ENCODE results near the gene CAMK2D. TPM values are rescaled to one million over a fixed set of nuclear protein-coding genes. Genes with fewer than 3 reads are reported as not detected.

CAMK2D gene
- polyA plus RNA-seq, 2 of the 4 experiments (the other 2 are of a cell fraction): 19.1 to 59.9 TPM

GRCh38 chr4:113689394-113689793 lies 72.1 kb downstream of the CAMK2D start:
- POLR2A ChIA-PET: no interaction called here
- WGBS (ENCODE audit: missing lambda C conversion rate): 56% methylated on average over 1 of the region's 1 CpG
- Histone ChIP-seq H3K4me1 (peaks cover 44% of the 10 kb centered on the region), H3K4me2 (no peak overlapping the region), H3K4me3 (no peak overlapping the region), H3K27ac (no peak overlapping the region), H3K9me3 (no peaks in the 10 kb centered on the region)
- FAIRE-seq (no peak), ATAC-seq (no peak), DNase-seq (ENCODE audit: low read depth in 1 of 2, low spot score in 1 of 2) (no peak)
- CTCF ChIA-PET: interaction anchor here (1.5 kb wide), 1 partner anchor 12 kb away, joined by 3 read pairs; no protein-coding TSS in a partner anchor
- TF ChIP-seq CBX2 (IDR thresholded peaks at IDR 0.05; ENCODE audit: borderline replicate concordance, low read depth) (no peak), BHLHE40 (IDR thresholded peaks at IDR 0.05; ENCODE audit: low read depth, low read length) (no peak), MAZ (IDR thresholded peaks at IDR 0.05; ENCODE audit: borderline replicate concordance, low read depth, low read length) (no peak), ELK1 (IDR thresholded peaks at IDR 0.05; ENCODE audit: low read depth, low read length) (no peak), HOXA7 (CRISPR knock-in tag; IDR thresholded peaks at IDR 0.05) (no peak), SMC3 (IDR thresholded peaks at IDR 0.05) (no peak), NR3C1 (IDR thresholded peaks at IDR 0.05) (no peak), HMGXB4 (CRISPR knock-in tag; IDR thresholded peaks at IDR 0.05; ENCODE audit: borderline replicate concordance) (no peak), HDAC2 (IDR thresholded peaks at IDR 0.05) (no peak), MAFK (IDR thresholded peaks at IDR 0.05; ENCODE audit: partially characterized antibody) (no peak), CBX8 (IDR thresholded peaks at IDR 0.05) (no peak), FOXS1 (CRISPR knock-in tag; IDR thresholded peaks at IDR 0.05) (no peak), FOSL2 (IDR thresholded peaks at IDR 0.05) (no peak), FOSL2 (CRISPR knock-in tag; IDR thresholded peaks at IDR 0.05) (no peak), ATOH8 (CRISPR knock-in tag; IDR thresholded peaks at IDR 0.05; ENCODE audit: low read depth) (no peak), FOSB (CRISPR knock-in tag; IDR thresholded peaks at IDR 0.05) (no peak), HOXB5 (CRISPR knock-in tag; IDR thresholded peaks at IDR 0.05) (no peak), PBX3 (IDR thresholded peaks at IDR 0.05) (no peak), NPAS2 (CRISPR knock-in tag; IDR thresholded peaks at IDR 0.05; ENCODE audit: borderline replicate concordance) (no peak), ZSCAN20 (CRISPR knock-in tag; IDR thresholded peaks at IDR 0.05) (no peak), BCL3 (IDR thresholded peaks at IDR 0.05) (no peak)

- DNase-seq (ENCODE audit: low read depth in 1 of 2, low spot score in 1 of 2) (no peak), FAIRE-seq (no peak), ATAC-seq (no peak)
- Histone ChIP-seq H3K4me1 (peaks cover 48% of the 10 kb centered on the region), H3K4me2 (peak overlapping the region; percentile 7), H3K27ac (peak overlapping the region in 1 of 2 experiments; percentile 42; a peak in 1 of 6 replicates), H3K4me3 (no peak overlapping the region), H3K9me3 (no peaks in the 10 kb centered on the region)
- ChIA-PET CTCF (no interaction called here), POLR2A (no interaction called here)
- WGBS (ENCODE audit: missing lambda C conversion rate): 51% methylated on average over 4 of the region's 4 CpGs
- TF ChIP-seq MYC (IDR thresholded peaks at IDR 0.05; ENCODE audit: borderline replicate concordance, low read length): no peak
- no peak for TF ChIP-seq ELK1 (IDR thresholded peaks at IDR 0.05; ENCODE audit: low read depth, low read length)
- TF ChIP-seq RARB (CRISPR knock-in tag; IDR thresholded peaks at IDR 0.05): no peak
- no peak for TF ChIP-seq CBX2 (IDR thresholded peaks at IDR 0.05; ENCODE audit: borderline replicate concordance, low read depth)
- no peak for TF ChIP-seq JUNB (IDR thresholded peaks at IDR 0.05)
- no peak for TF ChIP-seq ZC3H11A (IDR thresholded peaks at IDR 0.05)
- TF ChIP-seq HMGXB4 (CRISPR knock-in tag; IDR thresholded peaks at IDR 0.05; ENCODE audit: borderline replicate concordance): no peak
- TF ChIP-seq SMC3 (IDR thresholded peaks at IDR 0.05): no peak
- no peak for TF ChIP-seq POLR2A (IDR thresholded peaks at IDR 0.05; ENCODE audit: low read length)
- TF ChIP-seq BCL3 (IDR thresholded peaks at IDR 0.05): no peak
- TF ChIP-seq HOXA7 (CRISPR knock-in tag; IDR thresholded peaks at IDR 0.05): no peak
- no peak for TF ChIP-seq CHD4 (IDR thresholded peaks at IDR 0.05; ENCODE audit: borderline replicate concordance)
Observed at GRCh38 chr4:113687067-113687718, 74.3 kb downstream of the CAMK2D start.

Measured in A549 (cell line).